Measurements from ENCODE around the gene GPD1.

The GPD1 gene

DNA sequence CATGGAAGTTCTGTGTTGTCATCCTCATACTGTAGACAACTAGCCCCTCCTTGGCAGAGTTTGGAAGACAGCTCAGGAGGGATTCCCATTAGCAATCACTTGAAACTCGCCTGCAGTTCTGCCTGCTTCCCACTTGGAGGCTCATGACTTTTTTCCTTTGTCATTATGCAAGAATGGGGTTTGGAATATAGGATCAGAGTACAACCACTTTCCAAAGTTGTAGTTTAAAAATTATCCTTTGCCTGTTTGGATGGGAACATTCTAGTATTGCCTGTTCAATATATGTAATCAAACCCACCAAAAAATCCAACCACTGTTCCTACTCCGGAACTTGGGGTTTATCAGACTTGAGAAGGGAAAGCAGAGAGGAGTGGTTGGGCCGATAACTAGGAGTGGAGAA lies 2.1 kb upstream of the GPD1 start:
- no peak for DNase-seq (ENCODE audit: low read depth)

DNA sequence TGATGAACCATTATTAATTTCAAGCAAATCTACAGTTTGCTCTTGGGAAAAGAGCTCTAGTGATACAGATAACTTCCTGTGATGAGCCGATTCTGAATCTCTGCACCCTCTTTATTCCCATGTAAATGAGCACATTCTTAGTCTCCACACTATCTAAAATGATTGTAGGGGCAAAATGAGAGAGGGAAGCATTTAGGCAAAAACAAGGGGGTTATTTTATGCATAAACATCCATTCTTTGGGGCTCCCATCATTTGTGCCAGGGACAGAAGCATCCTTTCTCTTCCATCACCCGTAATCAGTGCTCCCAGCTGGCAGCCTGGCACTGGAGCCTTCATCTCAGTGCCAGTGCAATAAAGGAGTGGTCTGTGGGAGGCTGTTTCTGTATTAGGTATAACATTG lies 1.7 kb upstream of the GPD1 start:
- DNase-seq (ENCODE audit: low read depth) = no peak

DNA sequence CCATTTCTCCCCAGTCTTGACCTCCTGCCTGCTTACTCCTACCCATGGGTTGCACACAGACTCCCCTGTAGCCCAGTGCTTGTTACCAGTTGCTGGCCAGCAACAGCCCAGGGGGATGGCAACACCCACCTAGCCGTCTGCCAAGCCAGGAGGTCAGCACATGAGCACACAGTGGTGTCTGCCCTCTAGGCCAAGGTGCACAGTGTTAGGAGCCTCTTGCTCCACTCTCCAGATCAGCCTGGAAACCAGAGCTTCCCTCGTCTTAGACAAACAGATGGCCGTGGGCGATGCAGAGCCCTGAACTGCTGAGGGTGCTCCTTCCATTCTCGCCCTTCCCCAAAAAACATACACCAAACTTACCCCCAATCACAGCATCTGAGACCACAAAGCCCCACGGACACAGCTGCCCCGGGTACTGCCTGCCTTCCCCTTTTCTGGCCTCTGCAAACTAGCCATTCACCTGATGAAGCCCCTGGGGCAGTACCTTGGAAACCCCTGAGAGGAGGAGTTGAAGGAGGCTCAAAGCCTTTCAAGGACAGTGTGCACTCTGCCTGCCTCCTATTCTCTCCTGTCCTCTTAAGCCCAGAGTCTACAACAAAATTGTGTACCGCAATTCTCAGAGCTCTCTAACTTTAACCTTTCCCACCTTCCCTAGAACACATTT lies 1.0 kb upstream of the GPD1 start:
- no peak for DNase-seq (ENCODE audit: low read depth)

GRCh38 chr12:50103351-50103750 lies 457 bp upstream of the GPD1 start:
- no peak for DNase-seq (ENCODE audit: low read depth)

DNA sequence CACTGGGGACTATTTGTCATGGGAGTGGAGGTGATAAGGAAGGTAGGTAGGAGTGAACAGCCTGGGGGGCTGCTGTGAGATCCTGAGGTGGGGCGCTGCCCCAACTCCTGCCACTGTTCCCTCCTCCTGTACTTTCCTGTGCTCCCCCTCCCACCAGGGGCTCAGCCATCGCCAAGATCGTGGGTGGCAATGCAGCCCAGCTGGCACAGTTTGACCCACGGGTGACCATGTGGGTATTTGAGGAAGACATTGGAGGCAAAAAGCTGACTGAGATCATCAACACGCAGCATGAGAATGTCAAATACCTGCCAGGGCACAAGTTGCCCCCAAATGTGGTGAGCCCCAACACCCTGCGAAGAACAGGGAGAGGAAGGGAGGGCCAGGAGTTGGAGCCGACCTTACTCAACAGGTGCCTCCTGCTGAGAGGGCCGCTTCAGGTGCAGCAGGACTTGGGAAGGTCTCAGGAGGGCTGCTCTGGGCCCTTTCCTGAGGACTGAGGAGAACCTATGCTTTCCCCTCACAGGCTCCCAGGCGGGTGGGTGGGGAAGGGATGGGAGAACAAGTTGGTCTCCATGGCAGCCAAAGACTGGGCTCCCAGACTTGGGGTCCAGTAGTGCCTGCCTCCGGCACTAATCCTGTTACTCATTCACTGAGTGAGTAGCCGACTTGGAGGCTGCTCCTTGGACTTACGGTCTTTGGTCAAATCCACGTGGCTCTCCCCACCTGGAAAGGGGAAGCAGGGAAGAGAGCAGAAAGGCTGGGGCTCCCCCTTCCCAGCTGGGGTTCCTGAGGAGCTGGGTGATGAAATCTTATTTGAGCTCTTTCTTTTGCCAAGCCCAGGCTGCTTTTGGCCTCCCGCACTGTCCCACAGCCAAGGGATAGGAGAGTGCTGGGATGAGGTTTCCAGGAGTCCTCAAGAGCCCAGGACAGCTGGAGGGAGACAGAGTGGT lies 884 bp downstream of the GPD1 start:
- no peak for DNase-seq (ENCODE audit: low read depth)

GRCh38 chr12:50105913-50106450 lies 2.2 kb downstream of the GPD1 start:
- DNase-seq (ENCODE audit: low read depth) = no peak

- no peak for DNase-seq (ENCODE audit: low read depth)
Observed at GRCh38 chr12:50106907-50107306, 3.1 kb downstream of the GPD1 start.

DNA sequence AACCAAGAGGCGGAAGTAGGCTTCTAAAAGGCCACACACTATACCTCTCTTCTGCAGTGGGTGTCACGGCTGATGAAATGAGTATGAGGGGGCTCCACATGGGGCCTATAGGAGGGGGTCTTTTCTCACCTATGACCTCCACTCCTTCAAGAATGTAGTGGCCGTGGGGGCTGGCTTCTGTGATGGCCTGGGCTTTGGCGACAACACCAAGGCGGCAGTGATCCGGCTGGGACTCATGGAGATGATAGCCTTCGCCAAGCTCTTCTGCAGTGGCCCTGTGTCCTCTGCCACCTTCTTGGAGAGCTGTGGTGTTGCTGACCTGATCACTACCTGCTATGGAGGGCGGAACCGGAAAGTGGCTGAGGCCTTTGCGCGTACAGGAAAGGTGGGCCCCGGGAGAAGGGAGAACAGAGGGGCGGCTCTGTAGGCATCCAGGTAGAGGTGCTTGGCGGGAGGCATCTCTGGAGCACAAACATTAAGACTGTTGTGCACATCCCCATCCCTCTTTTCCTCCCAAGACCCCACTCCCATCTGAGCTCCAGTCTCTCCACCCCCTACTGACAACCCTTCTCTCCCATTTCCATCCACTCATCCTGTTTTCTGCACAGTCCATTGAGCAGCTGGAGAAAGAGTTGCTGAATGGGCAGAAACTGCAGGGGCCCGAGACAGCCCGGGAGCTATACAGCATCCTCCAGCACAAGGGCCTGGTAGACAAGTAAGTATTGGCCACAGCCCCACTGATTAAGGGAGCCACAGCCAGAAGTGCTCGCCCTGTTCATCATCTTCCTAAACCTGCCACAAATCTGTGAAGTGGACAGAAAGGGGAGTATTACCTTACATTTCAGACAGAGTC lies 3.8 kb downstream of the GPD1 start:
- DNase-seq (ENCODE audit: low read depth) = no peak

- no peak for DNase-seq (ENCODE audit: low read depth)
Observed at GRCh38 chr12:50109319-50109718, 5.5 kb downstream of the GPD1 start.

DNA sequence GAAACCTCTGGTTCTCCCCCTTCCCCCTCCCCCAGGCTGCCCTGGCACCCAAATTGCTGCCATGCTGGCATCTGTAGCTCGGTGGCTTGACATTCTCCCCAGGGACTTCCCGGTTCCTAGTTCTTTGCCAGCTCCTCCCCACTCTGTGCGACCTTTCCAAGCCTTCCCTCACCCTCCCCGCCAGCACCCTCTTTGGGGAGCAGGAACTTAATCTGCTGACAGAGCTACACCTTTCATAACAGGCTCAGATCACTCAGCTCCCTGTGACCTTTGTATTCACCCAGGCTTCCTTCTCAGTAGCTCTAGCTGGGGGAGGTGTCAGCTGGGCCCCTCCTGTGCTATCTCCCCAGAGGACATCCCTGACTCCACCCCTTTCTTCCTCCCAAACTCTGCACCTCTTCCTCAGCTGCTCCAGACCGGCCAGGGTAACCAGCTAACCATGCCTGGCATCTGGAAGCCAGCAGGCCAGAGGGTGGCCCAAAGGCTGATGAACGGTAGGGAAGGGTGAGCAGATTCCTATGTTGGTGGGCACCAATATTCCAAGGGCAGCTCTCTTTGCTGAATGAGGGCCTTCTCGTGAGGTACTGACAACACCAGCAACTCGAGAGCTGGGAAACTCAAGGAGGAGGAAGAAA lies 6.4 kb downstream of the GPD1 start:
- no peak for DNase-seq (ENCODE audit: low read depth)

DNA sequence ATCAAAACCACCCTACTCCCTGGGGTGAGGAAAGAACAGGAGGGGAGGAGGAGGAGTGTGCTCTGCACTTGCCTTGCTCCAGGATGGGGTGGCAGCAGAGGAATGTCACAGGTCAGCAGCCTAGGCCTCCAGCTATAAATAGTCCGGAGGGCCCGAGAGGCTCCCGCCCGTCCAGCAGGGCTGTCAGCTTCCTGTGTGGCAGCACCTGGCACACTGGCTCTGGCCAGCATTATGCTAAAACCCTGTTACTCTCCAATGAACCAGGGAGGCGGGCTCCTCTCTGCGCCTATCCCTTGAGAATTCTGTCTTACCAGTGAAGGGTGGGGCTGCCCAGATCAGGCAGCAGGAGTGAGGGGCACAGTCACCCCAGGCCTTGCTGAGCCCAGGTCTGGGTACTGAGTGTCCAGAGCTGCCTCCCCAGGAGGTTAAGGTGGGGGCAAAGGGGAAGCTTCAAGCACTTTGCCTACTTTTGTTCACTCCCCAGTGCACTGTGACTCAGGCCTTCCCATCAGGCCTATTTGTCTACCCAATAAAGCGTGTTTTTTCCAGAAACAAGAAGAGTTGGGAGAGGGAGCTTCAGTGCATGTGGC lies 7.0 kb downstream of the GPD1 start:
- DNase-seq (ENCODE audit: low read depth) = no peak

DNA sequence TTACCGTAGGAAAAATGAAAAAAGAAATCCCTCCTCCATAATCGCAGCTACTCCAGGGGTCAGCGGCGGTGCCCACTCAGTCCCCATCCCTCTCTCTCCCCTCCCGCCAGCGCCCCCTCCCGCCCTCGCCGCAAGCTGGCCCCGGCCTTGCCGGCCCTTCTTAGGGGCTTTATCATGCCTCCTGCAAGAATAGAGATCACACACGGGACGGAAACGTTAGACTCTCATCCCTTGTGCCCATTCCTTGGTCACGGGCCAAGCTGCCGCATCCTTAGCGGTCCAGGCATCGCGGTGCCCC lies 7.5 kb downstream of the GPD1 start:
- DNase-seq (ENCODE audit: low read depth) = no peak

GRCh38 chr12:50111693-50112455 lies 8.1 kb downstream of the GPD1 start, which contains the start of gene COX14:
Gene COX14 (plus strand): TSS chr12:50112236. CDS start chr12:50120044, 7,808 bp downstream.
- peak; percentile 97 for DNase-seq (ENCODE audit: low read depth)

DNA sequence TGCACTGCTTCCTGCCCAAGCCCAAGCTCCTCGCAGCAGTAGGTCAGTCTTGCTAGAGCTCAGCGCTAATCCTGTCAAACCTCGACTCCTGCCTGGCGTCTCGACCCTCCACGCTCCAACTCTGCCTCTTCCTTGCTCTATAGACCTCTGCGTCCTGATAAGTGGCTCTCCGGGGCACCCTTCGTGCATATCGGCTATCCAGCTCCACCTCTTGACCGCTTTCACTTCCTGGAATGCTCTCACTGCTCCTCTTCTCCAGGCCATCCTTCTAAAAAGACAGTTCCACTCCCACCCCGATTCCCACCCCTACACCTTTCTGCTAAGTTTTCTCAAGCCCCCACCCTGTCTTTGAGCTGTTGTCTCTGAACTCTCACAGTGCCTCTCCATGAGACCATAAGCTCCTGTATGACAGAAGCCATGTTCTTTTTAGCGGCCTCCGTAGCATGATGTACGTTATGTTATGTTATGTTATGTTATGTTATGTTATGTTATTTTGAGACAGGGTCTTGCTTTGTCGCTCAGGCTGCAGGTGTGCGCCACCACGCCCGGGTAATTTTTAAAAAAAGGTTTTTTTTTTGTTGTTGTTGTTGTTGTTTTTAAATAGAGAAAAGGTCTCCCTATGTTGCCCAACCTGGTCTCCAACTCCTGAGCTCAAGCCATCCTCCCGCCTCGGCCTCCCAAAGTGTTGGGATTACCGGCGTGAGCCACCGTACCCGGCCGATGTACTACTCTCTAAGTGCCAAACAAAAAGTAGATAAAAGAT lies 8.8 kb downstream of the GPD1 start:
- no peak for DNase-seq (ENCODE audit: low read depth)

GRCh38 chr12:50117057-50117622 lies 13.3 kb downstream of the GPD1 start:
- DNase-seq (ENCODE audit: low read depth) = no peak

- no peak for DNase-seq (ENCODE audit: low read depth)
Observed at GRCh38 chr12:50119387-50119786, 15.6 kb downstream of the GPD1 start.

DNA sequence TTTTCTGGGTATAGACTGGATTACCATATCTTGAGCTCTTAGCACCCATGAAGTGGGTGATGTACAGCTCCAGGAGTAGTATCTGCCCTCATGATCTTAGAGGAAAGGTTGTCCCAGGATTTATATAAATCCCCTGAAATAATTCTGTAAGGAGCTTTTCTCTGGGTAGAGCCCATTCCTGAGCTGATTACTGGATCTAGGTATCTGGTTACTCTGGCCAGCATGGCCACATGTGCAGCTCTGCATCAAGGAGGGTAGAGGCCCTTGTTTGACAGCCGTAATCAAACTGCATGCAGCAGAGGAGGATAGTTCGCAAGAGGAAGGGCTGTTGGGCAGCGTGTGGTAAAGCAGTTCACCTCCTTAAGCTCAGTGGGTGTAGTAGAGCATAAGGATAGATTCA lies 16.7 kb downstream of the GPD1 start:
- no peak for DNase-seq (ENCODE audit: low read depth)

GRCh38 chr12:50120953-50121352 lies 17.1 kb downstream of the GPD1 start:
- no peak for DNase-seq (ENCODE audit: low read depth)

GRCh38 chr12:50121641-50122040 lies 17.8 kb downstream of the GPD1 start:
- DNase-seq (ENCODE audit: low read depth) = no peak

DNA sequence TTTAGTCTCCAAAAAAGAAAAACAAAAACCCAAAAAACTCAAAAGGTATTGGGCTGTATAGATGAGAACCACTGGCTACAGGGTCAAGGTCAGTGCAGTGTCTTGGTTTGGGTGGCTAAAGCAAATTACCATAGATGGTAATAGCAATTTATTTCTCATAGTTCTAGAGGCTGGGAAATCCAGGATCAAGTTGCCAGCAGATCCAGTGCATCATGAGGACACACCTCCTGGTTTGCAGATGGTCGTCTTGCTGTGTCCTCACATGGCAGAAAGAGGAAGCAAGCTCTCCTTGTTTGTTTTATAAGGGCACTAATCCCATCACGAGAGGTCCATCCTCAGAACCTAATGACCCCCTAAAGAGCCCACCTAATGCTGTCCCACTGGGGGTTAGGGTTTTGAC lies 19.4 kb downstream of the GPD1 start:
- no peak for DNase-seq (ENCODE audit: low read depth)

Measured in activated T-helper 1 cell treated with Interleukin-2 at 50 U/mL for 16 hours (primary cell).